H1 (cell line): ENCODE data around the gene NELL2. TPM values are rescaled to one million over a fixed set of nuclear protein-coding genes. Genes with fewer than 3 reads are reported as not detected.

Source experiments
- CTCF ChIA-PET: fragments of 300-600 bp; sonication (Branson Sonifier 250); formaldehyde crosslinking; loops from one replicate; lab custom pipeline; 2021; ENCODE audit not compliant: partially characterized antibody; lab: Charles Lee
- POLR2A ChIA-PET: fragments of 300-600 bp; sonication (Branson Sonifier 250); formaldehyde crosslinking; loops from one replicate; lab custom pipeline; 2021; ENCODE audit warnings: inconsistent platforms; ENCODE audit not compliant: partially characterized antibody; lab: Charles Lee
- DNase-seq, 2 experiments: peaks; one replicate each; pipeline versions ENCODE4 v3.0.0 to v3.0.0-alpha.2; 2010 to 2022; ENCODE audit warnings: low spot score in 2 of 2, low read depth in 1 of 2, mixed read lengths in 1 of 2
- FAIRE-seq: peaks from 2 replicates; lab custom pipeline; 2011; peaks lifted over from hg19 to GRCh38; lab: Jason Lieb, UNC
- H2AFZ ChIP-seq: 2 replicates; pipeline ENCODE4 v1.8.1; 2012; ENCODE audit warnings: low read length, inconsistent platforms
- H2AK5ac ChIP-seq: 2 replicates; pipeline ENCODE4 v1.6.1; 2013; ENCODE audit warnings: low read depth, low read length
- H2BK120ac ChIP-seq: replicated peaks from 2 replicates; pipeline ENCODE3; 2013; ENCODE audit warnings: low read depth, low read length, inconsistent platforms
- H2BK12ac ChIP-seq: 2 replicates; pipeline ENCODE4 v1.6.1; 2013; ENCODE audit warnings: low read depth, low read length
- H2BK15ac ChIP-seq: 2 replicates; pipeline ENCODE4 v1.6.1; 2013; ENCODE audit warnings: low read length
- H2BK20ac ChIP-seq: 2 replicates; pipeline ENCODE4 v1.6.1; 2013; ENCODE audit warnings: low read length
- H2BK5ac ChIP-seq: 2 replicates; pipeline ENCODE4 v1.6.1; 2013; ENCODE audit warnings: low read depth, low read length
- H3K14ac ChIP-seq: 2 replicates; pipeline ENCODE4 v1.6.1; 2013; ENCODE audit warnings: inconsistent platforms; ENCODE audit not compliant: insufficient read length
- H3K18ac ChIP-seq: 2 replicates; pipeline ENCODE4 v1.6.1; 2013; ENCODE audit warnings: low read length; ENCODE audit errors: extremely low read depth
- H3K23ac ChIP-seq: 2 replicates; pipeline ENCODE4 v1.6.1; 2013; ENCODE audit warnings: inconsistent platforms; ENCODE audit not compliant: insufficient read length
- H3K23me2 ChIP-seq: 2 replicates; pipeline ENCODE4 v1.6.1; 2013; ENCODE audit warnings: low read depth, low read length
- H3K27ac ChIP-seq: 2 replicates; pipeline ENCODE4 v1.6.1; 2011; ENCODE audit warnings: low read depth, low read length, inconsistent platforms
- H3K27me3 ChIP-seq, 4 experiments: replicated peaks in 1 of 4; 1 replicate in 1 of 4; 2 replicates in 3 of 4; pipeline versions ENCODE4 v1.6.1 to v1.8.1; 2011 to 2013; ENCODE audit warnings: low read length in 3 of 4, mild to moderate bottlenecking in 3 of 4, inconsistent platforms in 2 of 4, mixed read lengths in 2 of 4, moderate library complexity in 1 of 4; ENCODE audit not compliant: control insufficient read depth in 3 of 4, insufficient read depth in 3 of 4; ENCODE audit errors: extremely low read depth in 1 of 4
- H3K36me3 ChIP-seq, 4 experiments: 2 replicates each; pipeline versions ENCODE4 v1.6.1 to v1.8.1; 2011 to 2013; ENCODE audit warnings: mild to moderate bottlenecking in 4 of 4, low read length in 3 of 4, moderate library complexity in 2 of 4, control low read depth in 1 of 4, inconsistent platforms in 1 of 4; ENCODE audit not compliant: insufficient read depth in 4 of 4, control insufficient read depth in 2 of 4
- H3K4ac ChIP-seq: replicated peaks from 2 replicates; pipeline ENCODE3; 2013; ENCODE audit warnings: low read length, low read depth, mixed read lengths, inconsistent platforms; ENCODE audit not compliant: insufficient read length
- H3K4me1 ChIP-seq, 4 experiments: replicated peaks in 1 of 4; 1 replicate in 1 of 4; 2 replicates in 3 of 4; pipeline versions ENCODE4 v1.6.1 to v1.8.1; 2011 to 2013; ENCODE audit warnings: low read length in 3 of 4, inconsistent platforms in 2 of 4, mixed read lengths in 1 of 4; ENCODE audit not compliant: insufficient read depth in 4 of 4, control insufficient read depth in 3 of 4
- H3K4me2 ChIP-seq, 2 experiments: 2 replicates each; pipeline versions ENCODE4 v1.6.1 to v1.8.1; 2011 to 2013; ENCODE audit warnings: low read depth in 2 of 2, low read length in 2 of 2, control low read depth in 1 of 2, inconsistent platforms in 1 of 2, mild to moderate bottlenecking in 1 of 2; ENCODE audit not compliant: insufficient read depth in 1 of 2
- H3K4me3 ChIP-seq, 4 experiments: fragments of 200-600, 300-600 bp in 1 of 4; sonication (generic), shearing (Covaris generic), sonication (Bioruptor Twin) in 1 of 4; 2 replicates each; pipeline versions ENCODE4 v1.5.1 to v1.8.1; 2011 to 2016; ENCODE audit warnings: low read length in 4 of 4, low read depth in 3 of 4, control low read depth in 2 of 4, inconsistent platforms in 2 of 4, mild to moderate bottlenecking in 2 of 4, mixed read lengths in 1 of 4, moderate library complexity in 1 of 4; ENCODE audit not compliant: insufficient read depth in 2 of 4; ENCODE audit errors: extremely low read depth in 1 of 4
- H3K56ac ChIP-seq: replicated peaks from 2 replicates; pipeline ENCODE3; 2013; ENCODE audit warnings: low read depth, mild to moderate bottlenecking, mixed read lengths, low read length, inconsistent platforms; ENCODE audit not compliant: insufficient read length
- H3K79me1 ChIP-seq: 2 replicates; pipeline ENCODE4 v1.6.1; 2013; ENCODE audit warnings: low read depth, low read length, control low read depth
- H3K79me2 ChIP-seq, 2 experiments: 2 replicates each; pipeline versions ENCODE4 v1.6.1 to v1.8.1; 2012 to 2013; ENCODE audit warnings: low read length in 2 of 2, mild to moderate bottlenecking in 2 of 2, inconsistent platforms in 1 of 2; ENCODE audit not compliant: insufficient read depth in 2 of 2, control insufficient read depth in 1 of 2
- H3K9ac ChIP-seq, 4 experiments: replicated peaks in 1 of 4; 1 replicate in 1 of 4; 2 replicates in 3 of 4; pipeline versions ENCODE4 v1.6.1 to v1.8.1; 2011 to 2013; ENCODE audit warnings: low read depth in 3 of 4, low read length in 3 of 4, control low read depth in 2 of 4, mild to moderate bottlenecking in 2 of 4, moderate library complexity in 2 of 4, inconsistent platforms in 1 of 4; ENCODE audit errors: extremely low read depth in 1 of 4
- H3K9me3 ChIP-seq, 2 experiments: 2 replicates each; pipeline versions ENCODE4 v1.6.1 to v1.8.1; 2012 to 2013; ENCODE audit warnings: mild to moderate bottlenecking in 2 of 2, moderate library complexity in 2 of 2, control low read depth in 1 of 2, inconsistent platforms in 1 of 2, low read depth in 1 of 2, low read length in 1 of 2, mixed read lengths in 1 of 2; ENCODE audit not compliant: insufficient read depth in 2 of 2
- H4K20me1 ChIP-seq, 2 experiments: replicated peaks in 1 of 2; 2 replicates each; pipeline versions ENCODE3 to v1.8.1; 2011 to 2013; ENCODE audit warnings: inconsistent platforms in 2 of 2, low read length in 2 of 2, mild to moderate bottlenecking in 1 of 2; ENCODE audit not compliant: insufficient read depth in 2 of 2, control insufficient read depth in 1 of 2
- H4K5ac ChIP-seq: 2 replicates; pipeline ENCODE4 v1.6.1; 2013; ENCODE audit warnings: low read length, low read depth, mixed read lengths, inconsistent platforms; ENCODE audit not compliant: insufficient read length
- H4K8ac ChIP-seq: 2 replicates; pipeline ENCODE4 v1.8.0; 2013; ENCODE audit warnings: mild to moderate bottlenecking, moderate library complexity, low read length, inconsistent platforms; ENCODE audit not compliant: insufficient read depth; ENCODE audit errors: extremely low read depth
- H4K91ac ChIP-seq: replicated peaks from 2 replicates; pipeline ENCODE3; 2013; ENCODE audit warnings: low read length, mixed read lengths, inconsistent platforms; ENCODE audit not compliant: insufficient read length
- ATF2 ChIP-seq: IDR thresholded peaks from 2 replicates; pipeline ENCODE4 v1.6.1; 2012; ENCODE audit warnings: low read length, inconsistent platforms
- RXRA ChIP-seq: IDR thresholded peaks from 2 replicates; pipeline ENCODE4 v1.6.1; 2011; ENCODE audit warnings: low read depth, mild to moderate bottlenecking, low read length, moderate library complexity; ENCODE audit not compliant: insufficient read depth
- TEAD4 ChIP-seq: IDR thresholded peaks from 2 replicates; pipeline ENCODE4 v1.6.1; 2012; ENCODE audit warnings: low read depth, low read length, inconsistent platforms, mixed read lengths
- polyA plus RNA-seq, 7 experiments: library from polyadenylated mRNA; depleted of rRNA in 3 of 7; stranded (reverse) in 5 of 7; unstranded in 2 of 7; fragments of >200 nt in 5 of 7; fragments of 200-250 nt in 2 of 7; gene quantifications; 1 replicate in 5 of 7; 2 replicates in 1 of 7; 4 replicates in 1 of 7; pipeline versions ENCODE4 v1.2.1 to v1.2.3, GENCODE V29; 2011 to 2013; ENCODE audit warnings: missing spikeins in 2 of 7, mixed read lengths in 2 of 7
- total RNA-seq: library from RNA; stranded (reverse); fragmentation: NEBNext Ultra II Directional; extraction: Animal tissue kit (Norgen Biotek cat#: 25700); gene quantifications from 2 replicates; pipeline ENCODE4 v1.2.1, GENCODE V29; 2021

Gene NELL2
- total and polyA plus RNA-seq, 2 of the 8 experiments (the other 6 are each of a cell fraction or from before 2014, with no cell fraction given), result 54.2 to 56.8 TPM

- POLR2A ChIA-PET, result no interaction called here
Measured at GRCh38 chr12:44885902-44886301, 9.8 kb upstream of the NELL2 start.

More at GRCh38 chr12:44885902-44886301, 9.8 kb upstream of the NELL2 start:
- Histone ChIP-seq H2BK20ac (no peak overlapping the region), H3K79me2 (no peaks in the 10 kb centered on the region), H3K4me1 (no peaks in the 10 kb centered on the region), H4K20me1 (no peaks in the 10 kb centered on the region)
- CTCF ChIA-PET, result interaction anchor here (1.2 to 1.6 kb wide), 2 partner anchors 9 to 355 kb away, joined by 3 read pairs; no protein-coding TSS in a partner anchor
- TF ChIP-seq TEAD4 (no peak), ATF2 (no peak), RXRA (no peak)
- TF ChIP-seq, all 59 proteins: peak for 0
- no peak overlapping the region for H2BK120ac ChIP-seq
- H2BK15ac ChIP-seq, result no peak overlapping the region
- no peaks in the 10 kb centered on the region for H3K79me1 ChIP-seq
- H2AK5ac ChIP-seq, result no peak overlapping the region
- no peaks in the 10 kb centered on the region for H3K27me3 ChIP-seq
- no peak overlapping the region for H3K4ac ChIP-seq
- no peak overlapping the region for H3K4me3 ChIP-seq
- no peak overlapping the region for H4K8ac ChIP-seq
- no peak overlapping the region for H2BK12ac ChIP-seq
- no peak overlapping the region for H2BK5ac ChIP-seq
- H3K14ac ChIP-seq, result no peak overlapping the region
- H3K27ac ChIP-seq, result no peak overlapping the region
- H3K9me3 ChIP-seq, result peaks cover 3 to 6% of the 10 kb centered on the region in 2 experiments
- H4K5ac ChIP-seq, result no peak overlapping the region
- DNase-seq (no peak), FAIRE-seq (no peak)
- H4K91ac ChIP-seq, result no peak overlapping the region
- H3K23me2 ChIP-seq, result no peaks in the 10 kb centered on the region
- H3K9ac ChIP-seq, result no peak overlapping the region
- no peak overlapping the region for H3K56ac ChIP-seq
- no peak overlapping the region for H3K23ac ChIP-seq
- H3K18ac ChIP-seq, result no peak overlapping the region
- no peak overlapping the region for H3K4me2 ChIP-seq
- no peaks in the 10 kb centered on the region for H3K36me3 ChIP-seq
- H2AFZ ChIP-seq, result no peak overlapping the region
